Measurements from ENCODE around the gene DUSP21. TPM values are rescaled to one million over a fixed set of nuclear protein-coding genes. Genes with fewer than 3 reads are reported as not detected.
A peak's percentile ranks its signal among the peaks of the same experiment; 100 is the strongest.

Gene DUSP21
- total and polyA plus RNA-seq, 2 donors (not counting 3 experiments of a cell fraction or from before 2014, with no cell fraction given): not detected

DNA sequence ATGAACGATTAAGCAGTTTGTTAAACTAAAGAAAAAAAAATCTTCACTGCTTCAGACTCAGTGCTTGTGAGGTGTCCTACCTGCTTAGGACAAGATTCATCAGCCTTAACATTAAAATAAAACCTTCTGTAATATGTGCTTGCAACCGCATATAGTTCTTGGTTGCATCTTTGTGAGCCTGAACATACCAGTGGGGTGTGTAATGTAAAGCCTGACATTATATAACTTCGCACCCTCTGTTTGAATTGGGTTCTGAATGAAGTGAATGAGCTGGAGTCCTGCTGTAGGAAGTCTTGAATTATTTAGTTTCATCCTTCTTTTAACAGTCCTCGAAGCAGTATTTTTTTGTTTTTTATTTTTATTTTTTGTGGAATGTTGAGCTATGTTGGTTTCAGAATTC lies 32.3 kb downstream of the DUSP21 start:
- FAIRE-seq: no peak
- no peaks in the 10 kb centered on the region for H3K9me3 ChIP-seq (replicated peaks; ENCODE audit: control insufficient read depth, insufficient read depth, low read length)

More for the DNA sequence above, 32.3 kb downstream of the DUSP21 start:
- no TSS peak for BruUV-seq (replicated peaks)
- Histone ChIP-seq H3K36me3 (ENCODE audit: control insufficient read depth in 2 of 2, extremely low read depth in 1 of 2, insufficient read depth in 2 of 2, low read length in 2 of 2) (no peaks in the 10 kb centered on the region), H3K4me2 (ENCODE audit: insufficient read depth, low read length) (peak overlapping the region; percentile 91), H3K4me3 (replicated peaks in 1 of 3; ENCODE audit: insufficient read depth in 1 of 3, low read depth in 1 of 3, low read length in 3 of 3) (peak overlapping the region in 1 of 3 experiments; percentile 96), H3K27me3 (ENCODE audit: control insufficient read depth in 2 of 2, insufficient read depth in 2 of 2, low read length in 2 of 2) (no peaks in the 10 kb centered on the region), H3K79me2 (ENCODE audit: control insufficient read depth, insufficient read depth, low read length) (peaks cover 67% of the 10 kb centered on the region), H3K9me1 (replicated peaks; ENCODE audit: control insufficient read depth, extremely low read depth, insufficient read depth, low read length) (no peaks in the 10 kb centered on the region), H2AFZ (ENCODE audit: low read depth, low read length) (no peak overlapping the region), H4K20me1 (replicated peaks; ENCODE audit: control insufficient read depth, extremely low read depth, insufficient read depth, low read length) (no peaks in the 10 kb centered on the region), H3K9ac (replicated peaks; ENCODE audit: extremely low read depth, insufficient read depth, low read length) (no peak overlapping the region), H3K27ac (ENCODE audit: insufficient read depth, low read depth, low read length) (no peak overlapping the region), H3K4me1 (ENCODE audit: control insufficient read depth, extremely low read depth, insufficient read depth, low read length) (peaks cover 6% of the 10 kb centered on the region)
- peak; percentile 3 for DNase-seq (ENCODE audit: low read depth, low spot score)
- dilution Hi-C loops (cut with MboI; ENCODE audit: extremely low pct_ligation_motif_present, low sequenced_read_pairs) (no loop called here), intact Hi-C loops (cut with micrococcal nuclease) (loop anchor here (10.0 kb wide), 1 partner anchor 901 kb away; the partner anchor contains the start of gene NDP)
- ChIA-PET POLR2A (no interaction called here), CTCF (interaction anchor here (0.8 to 3.0 kb wide), 2 partner anchors 21 to 194 kb away, joined by 3 to 16 read pairs; no protein-coding TSS in a partner anchor)
- no peak for TF ChIP-seq FOS (IDR thresholded peaks at IDR 0.05; ENCODE audit: borderline replicate concordance, insufficient read depth, low read length)
- TF ChIP-seq, protein P1, sequence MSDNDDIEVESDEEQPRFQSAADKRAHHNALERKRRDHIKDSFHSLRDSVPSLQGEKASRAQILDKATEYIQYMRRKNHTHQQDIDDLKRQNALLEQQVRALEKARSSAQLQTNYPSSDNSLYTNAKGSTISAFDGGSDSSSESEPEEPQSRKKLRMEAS (IDR thresholded peaks at IDR 0.05; ENCODE audit: insufficient read depth, insufficient read length): no peak
- no peak for TF ChIP-seq POLR2A (IDR thresholded peaks at IDR 0.05; ENCODE audit: low read depth, low read length)
- TF ChIP-seq JUN (IDR thresholded peaks at IDR 0.05; ENCODE audit: borderline replicate concordance, insufficient read depth, insufficient read length, low read depth): no peak
- no peak for TF ChIP-seq GATA2 (IDR thresholded peaks at IDR 0.05; ENCODE audit: insufficient read depth, insufficient read length, low read depth, low read length)
- TF ChIP-seq EZH2 (IDR thresholded peaks at IDR 0.05; ENCODE audit: borderline replicate concordance, low read depth, low read length, severe bottlenecking): no peak
- no peak for TF ChIP-seq MYC (IDR thresholded peaks at IDR 0.05; ENCODE audit: low read depth, low read length)
- TF ChIP-seq, protein P2, sequence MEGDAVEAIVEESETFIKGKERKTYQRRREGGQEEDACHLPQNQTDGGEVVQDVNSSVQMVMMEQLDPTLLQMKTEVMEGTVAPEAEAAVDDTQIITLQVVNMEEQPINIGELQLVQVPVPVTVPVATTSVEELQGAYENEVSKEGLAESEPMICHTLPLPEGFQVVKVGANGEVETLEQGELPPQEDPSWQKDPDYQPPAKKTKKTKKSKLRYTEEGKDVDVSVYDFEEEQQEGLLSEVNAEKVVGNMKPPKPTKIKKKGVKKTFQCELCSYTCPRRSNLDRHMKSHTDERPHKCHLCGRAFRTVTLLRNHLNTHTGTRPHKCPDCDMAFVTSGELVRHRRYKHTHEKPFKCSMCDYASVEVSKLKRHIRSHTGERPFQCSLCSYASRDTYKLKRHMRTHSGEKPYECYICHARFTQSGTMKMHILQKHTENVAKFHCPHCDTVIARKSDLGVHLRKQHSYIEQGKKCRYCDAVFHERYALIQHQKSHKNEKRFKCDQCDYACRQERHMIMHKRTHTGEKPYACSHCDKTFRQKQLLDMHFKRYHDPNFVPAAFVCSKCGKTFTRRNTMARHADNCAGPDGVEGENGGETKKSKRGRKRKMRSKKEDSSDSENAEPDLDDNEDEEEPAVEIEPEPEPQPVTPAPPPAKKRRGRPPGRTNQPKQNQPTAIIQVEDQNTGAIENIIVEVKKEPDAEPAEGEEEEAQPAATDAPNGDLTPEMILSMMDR (IDR thresholded peaks at IDR 0.05; ENCODE audit: extremely low read depth in 1 of 2, insufficient read depth in 1 of 2, low read depth in 1 of 2, low read length in 2 of 2): no peak
- no peak for TF ChIP-seq POLR2AphosphoS5 (IDR thresholded peaks at IDR 0.05; ENCODE audit: insufficient read depth, low read depth, low read length)
